Natural killer cell treated with Interleukin-12 subunit alpha and Interleukin-12 subunit beta and Interleukin-15 and Interleukin-18, amount 100 ng/mL, for 72 hours (primary cell): ENCODE results near the gene PDRG1. TPM values are rescaled to one million over a fixed set of nuclear protein-coding genes. Genes with fewer than 3 reads are reported as not detected.

ENCODE experiments used
- ATAC-seq, 2 donors: fragments of 150-1000 bp; cut with Tn5 transposase in 1 of 2; sonication (Bioruptor Pico), chemical (Tn5 transposase) in 1 of 2; 2 replicates each; pipeline ENCODE4 v1.10.0; 2021
- DNase-seq: peaks from one replicate; pipeline ENCODE4 v3.0.0; 2022; ENCODE audit warnings: low spot score
- H3K27ac Mint-ChIP-seq, 2 donors: 1 replicate in 1 of 2; 2 replicates in 1 of 2; pipeline ENCODE4 v1.8.0; 2022; ENCODE audit warnings: mixed read lengths in 2 of 2, mild to moderate bottlenecking in 1 of 2, moderate library complexity in 1 of 2
- H3K27me3 Mint-ChIP-seq, 2 donors: 1 replicate in 1 of 2; 2 replicates in 1 of 2; pipeline ENCODE4 v1.8.0; 2022; ENCODE audit warnings: mixed read lengths in 2 of 2
- H3K36me3 Mint-ChIP-seq: one replicate; pipeline ENCODE4 v1.8.0; 2022; ENCODE audit warnings: mixed read lengths
- H3K4me1 Mint-ChIP-seq, 2 donors: 1 replicate in 1 of 2; 2 replicates in 1 of 2; pipeline ENCODE4 v1.8.0; 2022; ENCODE audit warnings: low read depth in 2 of 2, mixed read lengths in 2 of 2, mild to moderate bottlenecking in 1 of 2
- H3K4me3 Mint-ChIP-seq: one replicate; pipeline ENCODE4 v1.8.0; 2022; ENCODE audit warnings: mixed read lengths
- H3K9me3 Mint-ChIP-seq: 2 replicates; pipeline ENCODE4 v1.8.0; 2022; ENCODE audit warnings: mixed read lengths
- total RNA-seq, 2 donors: library from RNA; stranded (reverse); gene quantifications; one replicate each; pipeline ENCODE4 v1.2.3, GENCODE V29; 2022

The PDRG1 gene
- total RNA-seq, 2 donors from 2014 or later: 15.6 to 18.7 TPM

- DNase-seq (no peak), ATAC-seq (no peak)
- H3K4me3 Mint-ChIP-seq: no peak overlapping the region
- no peak overlapping the region for H3K27ac Mint-ChIP-seq
- H3K27me3 Mint-ChIP-seq: peaks cover 18 to 25% of the 10 kb centered on the region in 2 donors
- no peaks in the 10 kb centered on the region for H3K9me3 Mint-ChIP-seq
- peaks cover 15% of the 10 kb centered on the region for H3K36me3 Mint-ChIP-seq
- H3K4me1 Mint-ChIP-seq: peaks cover 30 to 33% of the 10 kb centered on the region in 2 donors
Measured at GRCh38 chr20:31953556-31954148, 1.8 kb upstream of the PDRG1 start.

GRCh38 chr20:31951203-31951529 is 680 bp downstream of the PDRG1 start:
- H3K27ac Mint-ChIP-seq: peak overlapping the region; percentile 86 to 91
- H3K4me1 Mint-ChIP-seq: peaks cover 30 to 33% of the 10 kb centered on the region in 2 donors
- no peak for DNase-seq
- H3K4me3 Mint-ChIP-seq: peak overlapping the region; percentile 98
- H3K27me3 Mint-ChIP-seq: peaks cover 13 to 20% of the 10 kb centered on the region in 2 donors
- peaks cover 16% of the 10 kb centered on the region for H3K36me3 Mint-ChIP-seq
- no peaks in the 10 kb centered on the region for H3K9me3 Mint-ChIP-seq
- ATAC-seq: no peak

- H3K4me1 Mint-ChIP-seq: peaks cover 30 to 33% of the 10 kb centered on the region in 2 donors
- H3K9me3 Mint-ChIP-seq: no peaks in the 10 kb centered on the region
- DNase-seq (no peak), ATAC-seq (no peak)
- peak overlapping the region; percentile 98 for H3K4me3 Mint-ChIP-seq
- peaks cover 16% of the 10 kb centered on the region for H3K36me3 Mint-ChIP-seq
- no peak overlapping the region for H3K27ac Mint-ChIP-seq
- peaks cover 6 to 10% of the 10 kb centered on the region in 2 donors for H3K27me3 Mint-ChIP-seq
Measured at GRCh38 chr20:31949877-31950646, 1.8 kb downstream of the PDRG1 start.

GRCh38 chr20:31948008-31948407 is 3.8 kb downstream of the PDRG1 start:
- Mint-ChIP-seq H3K36me3 (peaks cover 21% of the 10 kb centered on the region), H3K4me3 (no peak overlapping the region)

DNA sequence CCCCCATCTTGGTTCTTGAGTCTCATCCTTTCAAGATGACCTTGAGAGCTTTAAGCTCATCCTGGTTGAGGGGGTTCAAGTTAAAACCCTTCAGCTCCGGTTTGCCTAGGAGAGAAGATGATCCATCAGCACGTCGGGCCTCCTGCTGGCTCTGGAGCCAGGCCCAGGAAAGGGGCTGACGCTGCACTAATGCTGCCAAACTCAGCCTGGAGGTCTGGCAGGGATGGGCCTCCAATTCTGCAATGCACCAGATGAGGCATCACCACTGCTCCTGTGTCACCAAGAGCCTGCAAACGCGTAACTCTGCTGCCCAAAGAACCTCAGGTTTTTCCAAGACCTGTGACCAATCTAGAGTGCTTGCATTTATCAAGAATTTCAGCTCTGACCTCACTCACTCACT is 6.1 kb downstream of the PDRG1 start:
- peaks cover 11% of the 10 kb centered on the region for H3K36me3 Mint-ChIP-seq
- no peak for DNase-seq
- H3K4me1 Mint-ChIP-seq: peaks cover 17 to 18% of the 10 kb centered on the region in 2 donors
- H3K9me3 Mint-ChIP-seq: no peaks in the 10 kb centered on the region
- no peak overlapping the region for H3K4me3 Mint-ChIP-seq
- no peak for ATAC-seq
- H3K27me3 Mint-ChIP-seq: no peaks in the 10 kb centered on the region
- no peak overlapping the region for H3K27ac Mint-ChIP-seq

More at GRCh38 chr20:31948008-31948407, 3.8 kb downstream of the PDRG1 start:
- Mint-ChIP-seq H3K4me1 (peaks cover 30 to 33% of the 10 kb centered on the region in 2 donors), H3K27me3 (no peaks in the 10 kb centered on the region), H3K27ac (no peak overlapping the region), H3K9me3 (no peaks in the 10 kb centered on the region)
- DNase-seq (no peak), ATAC-seq (no peak)

DNA sequence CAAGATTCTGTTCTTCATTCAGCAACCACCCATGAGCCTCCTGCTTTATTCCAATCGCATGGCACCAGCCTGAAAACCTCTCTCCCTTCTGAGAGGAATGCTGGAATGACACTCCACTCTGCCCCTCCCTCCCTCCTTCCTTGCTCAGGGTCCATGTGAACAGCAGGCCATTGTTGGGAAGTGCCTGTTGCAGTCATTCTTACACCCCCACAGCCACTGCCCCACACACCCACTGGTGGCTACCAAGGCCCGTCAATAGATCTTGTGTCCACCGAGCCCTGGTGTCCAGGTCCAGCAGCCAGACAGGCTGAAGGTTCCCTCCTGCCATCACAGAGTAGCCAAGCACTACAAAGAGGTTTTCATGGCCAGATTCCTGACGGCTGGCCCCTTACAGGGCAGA is 6.5 kb downstream of the PDRG1 start:
- no peak for DNase-seq
- no peaks in the 10 kb centered on the region for H3K27me3 Mint-ChIP-seq
- H3K36me3 Mint-ChIP-seq: peaks cover 11% of the 10 kb centered on the region
- no peak overlapping the region for H3K4me3 Mint-ChIP-seq
- no peak overlapping the region for H3K27ac Mint-ChIP-seq
- ATAC-seq: no peak
- H3K4me1 Mint-ChIP-seq: peaks cover 13% of the 10 kb centered on the region in 2 donors
- no peaks in the 10 kb centered on the region for H3K9me3 Mint-ChIP-seq

DNA sequence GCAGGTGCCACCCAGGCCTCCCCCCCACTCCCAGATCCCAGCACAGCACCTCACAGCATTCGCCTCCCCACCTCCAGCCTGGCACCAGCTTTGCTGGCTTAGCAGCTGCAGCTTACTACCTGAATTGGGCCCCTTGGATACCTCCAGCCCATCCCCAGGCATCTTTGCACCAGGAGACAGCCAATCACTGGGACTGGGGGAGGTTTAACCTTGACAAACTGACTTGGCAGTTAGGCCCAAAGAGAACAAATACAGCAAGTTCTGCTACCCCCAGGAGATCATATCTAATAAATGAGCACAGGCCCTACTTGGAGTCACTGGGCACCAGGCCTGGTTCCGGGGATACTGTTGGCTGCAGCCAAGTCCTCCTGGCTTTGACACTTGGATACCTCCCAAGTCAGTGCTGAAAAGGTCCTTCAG is 8.8 kb downstream of the PDRG1 start:
- H3K9me3 Mint-ChIP-seq: no peaks in the 10 kb centered on the region
- no peak for DNase-seq
- no peaks in the 10 kb centered on the region for H3K27me3 Mint-ChIP-seq
- no peak for ATAC-seq
- no peak overlapping the region for H3K27ac Mint-ChIP-seq
- peaks cover 4% of the 10 kb centered on the region for H3K36me3 Mint-ChIP-seq
- H3K4me1 Mint-ChIP-seq: no peaks in the 10 kb centered on the region
- no peak overlapping the region for H3K4me3 Mint-ChIP-seq

GRCh38 chr20:31939661-31940060 is 12.2 kb downstream of the PDRG1 start:
- Mint-ChIP-seq H3K36me3 (peaks cover 4% of the 10 kb centered on the region), H3K4me3 (no peak overlapping the region), H3K4me1 (no peaks in the 10 kb centered on the region), H3K27me3 (no peaks in the 10 kb centered on the region), H3K27ac (no peak overlapping the region), H3K9me3 (no peaks in the 10 kb centered on the region)
- ATAC-seq: no peak
- no peak for DNase-seq

DNA sequence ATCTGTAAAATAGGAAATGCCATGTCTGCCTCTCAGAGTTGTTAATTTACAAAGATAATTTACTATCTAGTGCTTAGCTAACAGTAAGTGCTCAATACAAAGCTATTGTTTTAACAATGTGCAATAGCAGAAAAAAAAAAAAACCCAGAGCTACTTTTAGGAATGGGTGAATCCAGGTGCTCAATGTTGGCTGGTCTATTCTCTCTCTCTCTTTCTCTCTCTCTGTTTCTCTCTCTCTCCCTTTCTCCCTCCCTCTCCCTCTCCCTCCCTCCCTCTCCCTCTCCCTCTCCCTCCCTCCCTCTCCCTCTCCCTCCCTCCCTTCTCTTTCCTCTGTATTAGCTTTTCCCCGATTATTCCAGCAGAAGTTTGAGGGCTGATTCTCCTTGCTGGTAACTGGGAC is 14.0 kb downstream of the PDRG1 start:
- Mint-ChIP-seq H3K27me3 (no peaks in the 10 kb centered on the region), H3K27ac (no peak overlapping the region), H3K9me3 (no peaks in the 10 kb centered on the region), H3K4me1 (no peaks in the 10 kb centered on the region), H3K36me3 (no peaks in the 10 kb centered on the region), H3K4me3 (no peak overlapping the region)
- ATAC-seq (no peak), DNase-seq (no peak)

GRCh38 chr20:31936420-31936819 is 15.4 kb downstream of the PDRG1 start:
- Mint-ChIP-seq H3K27me3 (no peaks in the 10 kb centered on the region), H3K4me3 (no peak overlapping the region), H3K36me3 (no peaks in the 10 kb centered on the region), H3K27ac (no peak overlapping the region), H3K4me1 (no peaks in the 10 kb centered on the region), H3K9me3 (no peaks in the 10 kb centered on the region)
- DNase-seq (no peak), ATAC-seq (no peak)

GRCh38 chr20:31934968-31935764 is 16.7 kb downstream of the PDRG1 start:
- no peaks in the 10 kb centered on the region for H3K9me3 Mint-ChIP-seq
- H3K36me3 Mint-ChIP-seq: no peaks in the 10 kb centered on the region
- ATAC-seq: no peak
- no peaks in the 10 kb centered on the region for H3K4me1 Mint-ChIP-seq
- DNase-seq: no peak
- no peak overlapping the region for H3K27ac Mint-ChIP-seq
- H3K4me3 Mint-ChIP-seq: no peak overlapping the region
- peaks cover 0 to 3% of the 10 kb centered on the region in 2 donors for H3K27me3 Mint-ChIP-seq

GRCh38 chr20:31934491-31934890 is 17.4 kb downstream of the PDRG1 start:
- Mint-ChIP-seq H3K36me3 (no peaks in the 10 kb centered on the region), H3K9me3 (no peaks in the 10 kb centered on the region), H3K27ac (no peak overlapping the region), H3K27me3 (peaks cover 0 to 3% of the 10 kb centered on the region in 2 donors), H3K4me3 (no peak overlapping the region), H3K4me1 (no peaks in the 10 kb centered on the region)
- DNase-seq (no peak), ATAC-seq (peak in 1 of 2 donors; percentile 27)

DNA sequence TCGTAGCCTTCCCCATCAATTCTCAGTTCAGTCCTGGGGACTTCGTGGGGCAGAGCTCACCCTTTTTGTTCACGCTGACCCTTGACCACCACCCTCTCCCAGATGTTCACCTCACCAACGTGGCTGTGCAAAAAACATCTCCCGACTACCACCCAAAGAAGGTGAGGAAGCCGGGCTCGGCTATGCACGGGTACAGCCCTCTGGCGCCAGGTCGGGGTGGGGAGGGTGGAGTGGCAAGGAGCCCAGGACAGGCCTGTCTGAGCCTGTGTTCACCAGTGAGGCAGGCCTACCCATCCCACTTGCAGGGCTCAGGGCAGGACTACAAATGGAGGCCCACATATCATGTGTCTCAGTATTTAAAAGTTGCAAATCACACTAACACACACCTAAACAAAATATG is 18.1 kb downstream of the PDRG1 start:
- DNase-seq (no peak), ATAC-seq (peak in 1 of 2 donors; percentile 59)
- Mint-ChIP-seq H3K27me3 (peaks cover 3 to 6% of the 10 kb centered on the region in 2 donors), H3K36me3 (no peaks in the 10 kb centered on the region), H3K4me3 (no peak overlapping the region), H3K9me3 (no peaks in the 10 kb centered on the region), H3K27ac (no peak overlapping the region), H3K4me1 (no peaks in the 10 kb centered on the region)

- Mint-ChIP-seq H3K4me1 (no peaks in the 10 kb centered on the region), H3K36me3 (no peaks in the 10 kb centered on the region), H3K4me3 (no peak overlapping the region), H3K27me3 (peaks cover 9 to 15% of the 10 kb centered on the region in 2 donors), H3K9me3 (no peaks in the 10 kb centered on the region), H3K27ac (no peak overlapping the region)
- DNase-seq: no peak
- ATAC-seq: no peak
Measured at GRCh38 chr20:31930779-31931178, 21.1 kb downstream of the PDRG1 start.
